ENCODE data around the gene OPHN1.

The OPHN1 gene

GRCh38 chrX:68433155-68433980 lies at the start of gene OPHN1:
OPHN1 (minus strand) TSS chrX:68433495; CDS start chrX:68433020, 475 bp downstream.
- TF ChIP-seq CTCF (IDR thresholded peaks at IDR 0.05; ENCODE audit: control insufficient read depth, insufficient read depth, low read depth, low read length, missing control alignments), result no peak
- H3K4me3 ChIP-seq (ENCODE audit: control insufficient read depth, low read depth, low read length), result peak within 1 kb of the TSS; percentile 53
- peak; percentile 16 for DNase-seq (ENCODE audit: low read depth)

GRCh38 chrX:68480969-68481368 lies 47.7 kb upstream of the OPHN1 start:
- TF ChIP-seq CTCF (IDR thresholded peaks at IDR 0.05; ENCODE audit: control insufficient read depth, insufficient read depth, low read depth, low read length, missing control alignments), result no peak
- no peak for DNase-seq (ENCODE audit: low read depth)
- H3K4me3 ChIP-seq (ENCODE audit: control insufficient read depth, low read depth, low read length), result no peak overlapping the region

GRCh38 chrX:68464796-68465195 lies 31.5 kb upstream of the OPHN1 start:
- no peak for TF ChIP-seq CTCF (IDR thresholded peaks at IDR 0.05; ENCODE audit: control insufficient read depth, insufficient read depth, low read depth, low read length, missing control alignments)
- no peak for DNase-seq (ENCODE audit: low read depth)
- H3K4me3 ChIP-seq (ENCODE audit: control insufficient read depth, low read depth, low read length), result no peak overlapping the region

- H3K4me3 ChIP-seq (ENCODE audit: control insufficient read depth, low read depth, low read length), result no peak overlapping the region
- no peak for DNase-seq (ENCODE audit: low read depth)
- TF ChIP-seq CTCF (IDR thresholded peaks at IDR 0.05; ENCODE audit: control insufficient read depth, insufficient read depth, low read depth, low read length, missing control alignments), result no peak
Measured at GRCh38 chrX:68463880-68464279, 30.6 kb upstream of the OPHN1 start.

GRCh38 chrX:68462653-68463052 lies 29.4 kb upstream of the OPHN1 start:
- DNase-seq (ENCODE audit: low read depth), result no peak
- TF ChIP-seq CTCF (IDR thresholded peaks at IDR 0.05; ENCODE audit: control insufficient read depth, insufficient read depth, low read depth, low read length, missing control alignments), result peak; percentile 41
- no peak overlapping the region for H3K4me3 ChIP-seq (ENCODE audit: control insufficient read depth, low read depth, low read length)

- TF ChIP-seq CTCF (IDR thresholded peaks at IDR 0.05; ENCODE audit: control insufficient read depth, insufficient read depth, low read depth, low read length, missing control alignments), result no peak
- no peak for DNase-seq (ENCODE audit: low read depth)
- no peak overlapping the region for H3K4me3 ChIP-seq (ENCODE audit: control insufficient read depth, low read depth, low read length)
Measured at GRCh38 chrX:68462197-68462596, 28.9 kb upstream of the OPHN1 start.

Data from AG09309 (cell line).